ENCODE results near the gene PIGT.

DNA sequence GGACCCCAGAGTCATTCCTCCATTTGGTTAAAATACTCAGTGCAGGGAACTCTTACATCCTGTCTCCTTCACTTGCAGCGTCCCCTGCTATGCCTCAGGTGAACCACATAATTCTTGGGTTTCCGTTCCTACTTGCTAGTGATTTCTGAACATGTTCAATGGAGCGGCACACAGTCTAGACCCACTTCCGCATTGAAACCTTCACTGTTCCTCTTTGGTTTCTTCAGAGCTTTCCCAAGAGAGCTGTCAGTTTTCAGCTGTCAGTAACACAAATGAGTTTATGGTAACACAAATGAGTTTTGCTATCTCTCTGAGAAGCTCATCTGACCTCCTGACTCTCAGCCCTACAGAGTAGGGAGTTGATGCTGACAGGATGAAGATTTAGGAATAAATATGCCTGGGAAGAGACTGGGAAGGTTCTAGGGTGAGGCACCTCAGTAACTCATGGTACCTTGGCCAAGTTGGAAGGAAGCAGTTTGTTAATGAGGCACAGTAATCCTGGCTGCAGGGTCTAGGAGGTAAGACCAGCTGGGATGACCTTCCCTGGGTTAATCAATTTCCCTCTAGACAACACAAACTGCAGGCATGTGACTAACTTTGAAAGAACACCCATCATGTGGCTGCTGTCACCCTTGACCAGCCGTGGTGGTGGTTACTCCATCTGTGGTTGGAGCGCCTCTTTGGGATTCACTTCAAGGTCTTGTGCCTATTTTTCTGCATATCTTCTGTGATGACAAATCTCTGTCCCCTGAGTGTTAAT, 47.5 kb upstream of the PIGT start:
- TF ChIP-seq POLR2AphosphoS5 (IDR thresholded peaks at IDR 0.05; ENCODE audit: low read depth, low read length) (no peak), IRF3 (IDR thresholded peaks at IDR 0.05; ENCODE audit: low read depth, low read length) (no peak), FOXM1 (IDR thresholded peaks at IDR 0.05; ENCODE audit: low read depth) (no peak), ZBTB33 (IDR thresholded peaks at IDR 0.05; ENCODE audit: borderline replicate concordance, low read depth) (no peak), RXRA (IDR thresholded peaks at IDR 0.05; ENCODE audit: borderline replicate concordance, low read depth) (no peak), EZH2phosphoT487 (IDR thresholded peaks at IDR 0.05; ENCODE audit: borderline replicate concordance, low read depth) (no peak), GATA2 (CRISPR knock-in tag; IDR thresholded peaks at IDR 0.05) (no peak), GABPA (IDR thresholded peaks at IDR 0.05; ENCODE audit: low read depth) (no peak), EP300 (IDR thresholded peaks at IDR 0.05; ENCODE audit: borderline replicate concordance in 1 of 2, low read depth in 1 of 2, low read length in 1 of 2) (no peak), CHD2 (IDR thresholded peaks at IDR 0.05; ENCODE audit: low read length, partially characterized antibody) (no peak), RAD21 (IDR thresholded peaks at IDR 0.05; ENCODE audit: low read length) (no peak), ELF1 (IDR thresholded peaks at IDR 0.05) (no peak)
- TF ChIP-seq, protein P1, sequence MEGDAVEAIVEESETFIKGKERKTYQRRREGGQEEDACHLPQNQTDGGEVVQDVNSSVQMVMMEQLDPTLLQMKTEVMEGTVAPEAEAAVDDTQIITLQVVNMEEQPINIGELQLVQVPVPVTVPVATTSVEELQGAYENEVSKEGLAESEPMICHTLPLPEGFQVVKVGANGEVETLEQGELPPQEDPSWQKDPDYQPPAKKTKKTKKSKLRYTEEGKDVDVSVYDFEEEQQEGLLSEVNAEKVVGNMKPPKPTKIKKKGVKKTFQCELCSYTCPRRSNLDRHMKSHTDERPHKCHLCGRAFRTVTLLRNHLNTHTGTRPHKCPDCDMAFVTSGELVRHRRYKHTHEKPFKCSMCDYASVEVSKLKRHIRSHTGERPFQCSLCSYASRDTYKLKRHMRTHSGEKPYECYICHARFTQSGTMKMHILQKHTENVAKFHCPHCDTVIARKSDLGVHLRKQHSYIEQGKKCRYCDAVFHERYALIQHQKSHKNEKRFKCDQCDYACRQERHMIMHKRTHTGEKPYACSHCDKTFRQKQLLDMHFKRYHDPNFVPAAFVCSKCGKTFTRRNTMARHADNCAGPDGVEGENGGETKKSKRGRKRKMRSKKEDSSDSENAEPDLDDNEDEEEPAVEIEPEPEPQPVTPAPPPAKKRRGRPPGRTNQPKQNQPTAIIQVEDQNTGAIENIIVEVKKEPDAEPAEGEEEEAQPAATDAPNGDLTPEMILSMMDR (IDR thresholded peaks at IDR 0.05) = no peak
- TF ChIP-seq, protein P2, sequence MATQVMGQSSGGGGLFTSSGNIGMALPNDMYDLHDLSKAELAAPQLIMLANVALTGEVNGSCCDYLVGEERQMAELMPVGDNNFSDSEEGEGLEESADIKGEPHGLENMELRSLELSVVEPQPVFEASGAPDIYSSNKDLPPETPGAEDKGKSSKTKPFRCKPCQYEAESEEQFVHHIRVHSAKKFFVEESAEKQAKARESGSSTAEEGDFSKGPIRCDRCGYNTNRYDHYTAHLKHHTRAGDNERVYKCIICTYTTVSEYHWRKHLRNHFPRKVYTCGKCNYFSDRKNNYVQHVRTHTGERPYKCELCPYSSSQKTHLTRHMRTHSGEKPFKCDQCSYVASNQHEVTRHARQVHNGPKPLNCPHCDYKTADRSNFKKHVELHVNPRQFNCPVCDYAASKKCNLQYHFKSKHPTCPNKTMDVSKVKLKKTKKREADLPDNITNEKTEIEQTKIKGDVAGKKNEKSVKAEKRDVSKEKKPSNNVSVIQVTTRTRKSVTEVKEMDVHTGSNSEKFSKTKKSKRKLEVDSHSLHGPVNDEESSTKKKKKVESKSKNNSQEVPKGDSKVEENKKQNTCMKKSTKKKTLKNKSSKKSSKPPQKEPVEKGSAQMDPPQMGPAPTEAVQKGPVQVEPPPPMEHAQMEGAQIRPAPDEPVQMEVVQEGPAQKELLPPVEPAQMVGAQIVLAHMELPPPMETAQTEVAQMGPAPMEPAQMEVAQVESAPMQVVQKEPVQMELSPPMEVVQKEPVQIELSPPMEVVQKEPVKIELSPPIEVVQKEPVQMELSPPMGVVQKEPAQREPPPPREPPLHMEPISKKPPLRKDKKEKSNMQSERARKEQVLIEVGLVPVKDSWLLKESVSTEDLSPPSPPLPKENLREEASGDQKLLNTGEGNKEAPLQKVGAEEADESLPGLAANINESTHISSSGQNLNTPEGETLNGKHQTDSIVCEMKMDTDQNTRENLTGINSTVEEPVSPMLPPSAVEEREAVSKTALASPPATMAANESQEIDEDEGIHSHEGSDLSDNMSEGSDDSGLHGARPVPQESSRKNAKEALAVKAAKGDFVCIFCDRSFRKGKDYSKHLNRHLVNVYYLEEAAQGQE (IDR thresholded peaks at IDR 0.05; ENCODE audit: low read depth, low read length) = no peak

Data from SK-N-SH (cell line).